B cell (primary cell): Measurements from ENCODE around the gene TMPRSS13. TPM values are rescaled to one million over a fixed set of nuclear protein-coding genes. Genes with fewer than 3 reads are reported as not detected.

ENCODE experiments used
- ATAC-seq: fragments of 200-7000 bp; cut with Tn5 transposase; one replicate; pipeline ENCODE4 v1.10.0; 2021; ENCODE audit warnings: low read depth, mild to moderate bottlenecking, moderate number of reproducible peaks, moderate library complexity
- CTCF ChIA-PET: fragments of 350-600 bp; sonication (Branson Sonifier 250); formaldehyde crosslinking; loops from one replicate; lab custom pipeline; 2021; ENCODE audit warnings: antibody characterized with exemption, inconsistent platforms; lab: Charles Lee
- POLR2A ChIA-PET: fragments of 350-600 bp; sonication (Branson Sonifier 250); formaldehyde crosslinking; loops from one replicate; lab custom pipeline; 2021; ENCODE audit warnings: antibody characterized with exemption; lab: Charles Lee
- DNase-seq: peaks from one replicate; pipeline ENCODE4 v3.0.0; 2013
- H2AFZ ChIP-seq: 2 replicates; pipeline ENCODE4 v1.6.1; 2012; ENCODE audit warnings: mild to moderate bottlenecking, low read depth, low read length; ENCODE audit not compliant: insufficient read depth, poor library complexity, severe bottlenecking
- H3K27ac ChIP-seq, 2 donors: 1 replicate in 1 of 2; 2 replicates in 1 of 2; pipeline ENCODE4 v1.5.1; 2012 to 2013; ENCODE audit warnings: low read length in 2 of 2, mild to moderate bottlenecking in 2 of 2, moderate library complexity in 1 of 2
- H3K27me3 ChIP-seq, 4 experiments: fragments of 200-600 bp in 1 of 4; sonication (generic) in 1 of 4; replicated peaks in 1 of 4; 1 replicate in 2 of 4; 2 replicates in 2 of 4; pipeline versions ENCODE4 v1.6.1 to v1.7.0; 2013 to 2016; ENCODE audit warnings: low read length in 3 of 4, mild to moderate bottlenecking in 2 of 4, mixed read lengths in 1 of 4, moderate library complexity in 1 of 4; ENCODE audit not compliant: insufficient read depth in 4 of 4, control insufficient read depth in 3 of 4; ENCODE audit errors: control extremely low read depth in 1 of 4
- H3K36me3 ChIP-seq, 2 experiments: replicated peaks in 1 of 2; 1 replicate in 1 of 2; 2 replicates in 1 of 2; pipeline versions ENCODE4 v1.6.1 to v1.7.1; 2013; ENCODE audit warnings: low read length in 1 of 2; ENCODE audit not compliant: insufficient read depth in 2 of 2, control insufficient read depth in 1 of 2; ENCODE audit errors: control extremely low read depth in 1 of 2, extremely low read depth in 1 of 2
- H3K4me1 ChIP-seq, 2 donors: fragments of 200-600 bp in 1 of 2; sonication (generic) in 1 of 2; 1 replicate in 1 of 2; 2 replicates in 1 of 2; pipeline versions ENCODE4 v1.5.1 to v1.6.1; 2013 to 2017; ENCODE audit warnings: low read length in 2 of 2; ENCODE audit not compliant: control insufficient read depth in 2 of 2, insufficient read depth in 2 of 2
- H3K4me2 ChIP-seq: replicated peaks from 2 replicates; pipeline ENCODE3; 2012; ENCODE audit warnings: mild to moderate bottlenecking, low read depth, low read length; ENCODE audit not compliant: poor library complexity, severe bottlenecking
- H3K4me3 ChIP-seq, 5 experiments: fragments of 200-600 bp in 1 of 5; sonication (generic) in 1 of 5; 1 replicate in 3 of 5; 2 replicates in 2 of 5; pipeline versions ENCODE4 v1.5.1 to v1.7.0; 2011 to 2016; ENCODE audit warnings: low read length in 4 of 5, mild to moderate bottlenecking in 4 of 5, low read depth in 2 of 5, control low read depth in 1 of 5, moderate library complexity in 1 of 5; ENCODE audit not compliant: insufficient read depth in 1 of 5; ENCODE audit errors: control extremely low read depth in 1 of 5, extremely low read depth in 1 of 5
- H3K79me2 ChIP-seq: fragments of 200-600 bp; sonication (generic); one replicate; pipeline ENCODE4 v1.6.0; 2016; ENCODE audit warnings: low read length; ENCODE audit not compliant: control insufficient read depth, insufficient read depth
- H3K9ac ChIP-seq: fragments of 200-600 bp; sonication (generic); 2 replicates; pipeline ENCODE4 v1.6.1; 2017; ENCODE audit warnings: mild to moderate bottlenecking, low read length, moderate library complexity
- H3K9me3 ChIP-seq, 3 donors: one replicate each; pipeline versions ENCODE4 v1.6.1 to v1.7.1; 2013; ENCODE audit warnings: low read length in 2 of 3; ENCODE audit not compliant: control insufficient read depth in 2 of 3, insufficient read depth in 1 of 3; ENCODE audit errors: control extremely low read depth in 1 of 3
- H4K20me1 ChIP-seq: 2 replicates; pipeline ENCODE4 v1.6.0; 2012; ENCODE audit warnings: mild to moderate bottlenecking, low read length; ENCODE audit not compliant: insufficient read depth, control insufficient read depth, poor library complexity, severe bottlenecking
- H3K27ac Mint-ChIP-seq: one replicate; pipeline ENCODE4 v1.8.0; 2021; ENCODE audit warnings: mixed read lengths
- H3K27me3 Mint-ChIP-seq: one replicate; pipeline ENCODE4 v1.8.0; 2021; ENCODE audit warnings: mixed read lengths
- H3K4me1 Mint-ChIP-seq: one replicate; pipeline ENCODE4 v1.8.0; 2021; ENCODE audit warnings: mixed read lengths
- H3K4me3 Mint-ChIP-seq: one replicate; pipeline ENCODE4 v1.8.0; 2021; ENCODE audit warnings: mixed read lengths
- H3K9me3 Mint-ChIP-seq: one replicate; pipeline ENCODE4 v1.8.0; 2022; ENCODE audit warnings: mixed read lengths; ENCODE audit not compliant: insufficient read depth
- EZH2 ChIP-seq: IDR thresholded peaks from 2 replicates; pipeline ENCODE4 v1.6.1; 2012; ENCODE audit warnings: borderline replicate concordance, low read depth, mild to moderate bottlenecking, moderate library complexity, low read length; ENCODE audit not compliant: insufficient read depth, poor library complexity, severe bottlenecking
- WGBS: methylation state at CpG from one replicate; pipeline ENCODE4 v1.1.5; 2013; ENCODE audit warnings: missing lambda C conversion rate; ENCODE audit not compliant: insufficient coverage; 5-methylcytosine and 5-hydroxymethylcytosine counted together
- intact Hi-C: fragments of 100-400 bp; cut with micrococcal nuclease; formaldehyde crosslinking; loops from one replicate; pipeline ENCODE4 v1.10.0; 2022
- polyA plus RNA-seq: library from polyadenylated mRNA; depleted of rRNA; stranded (reverse); fragments of >200 nt; gene quantifications from 2 replicates; pipeline ENCODE4 v1.2.3, GENCODE V29; 2012
- total RNA-seq, 2 donors: library from RNA; stranded (reverse); fragments of 120-200 nt in 1 of 2; gene quantifications; 1 replicate in 1 of 2; 2 replicates in 1 of 2; pipeline versions ENCODE4 v1.2.3 to v1.2.4, GENCODE V29; 2013 to 2022
- TF ChIP-seq, protein P1 (sequence below): fragments of 200-600 bp; IDR thresholded peaks from one replicate; pipeline ENCODE4 v1.8.0; 2022; ENCODE audit warnings: antibody characterized with exemption, mild to moderate bottlenecking

The TMPRSS13 gene
- total and polyA plus RNA-seq, 2 donors (not counting 1 experiment from before 2014, with no cell fraction given) = 2.4 to 8.0 TPM

- peaks cover 13 to 14% of the 10 kb centered on the region in 2 donors for H3K4me1 ChIP-seq
- Mint-ChIP-seq H3K27ac (no peak overlapping the region), H3K4me3 (no peak overlapping the region), H3K4me1 (peaks cover 13% of the 10 kb centered on the region), H3K27me3 (peaks cover 1% of the 10 kb centered on the region), H3K9me3 (no peaks in the 10 kb centered on the region)
- 100% methylated on average over 3 of the region's 5 CpGs for WGBS
- no peaks in the 10 kb centered on the region for H3K36me3 ChIP-seq
- no peak for DNase-seq
- ChIA-PET POLR2A (no interaction called here), CTCF (interaction anchor here (2.0 to 3.7 kb wide), 3 partner anchors 25 to 131 kb away, joined by 9 to 18 read pairs (median 12); no protein-coding TSS in a partner anchor)
- H2AFZ ChIP-seq = no peak overlapping the region
- H3K4me2 ChIP-seq = no peak overlapping the region
- no peak for ATAC-seq
- H3K27me3 ChIP-seq = no peaks in the 10 kb centered on the region
- H3K9ac ChIP-seq = no peak overlapping the region
- H3K27ac ChIP-seq = no peak overlapping the region
- no peaks in the 10 kb centered on the region for H4K20me1 ChIP-seq
- TF ChIP-seq, protein P1, sequence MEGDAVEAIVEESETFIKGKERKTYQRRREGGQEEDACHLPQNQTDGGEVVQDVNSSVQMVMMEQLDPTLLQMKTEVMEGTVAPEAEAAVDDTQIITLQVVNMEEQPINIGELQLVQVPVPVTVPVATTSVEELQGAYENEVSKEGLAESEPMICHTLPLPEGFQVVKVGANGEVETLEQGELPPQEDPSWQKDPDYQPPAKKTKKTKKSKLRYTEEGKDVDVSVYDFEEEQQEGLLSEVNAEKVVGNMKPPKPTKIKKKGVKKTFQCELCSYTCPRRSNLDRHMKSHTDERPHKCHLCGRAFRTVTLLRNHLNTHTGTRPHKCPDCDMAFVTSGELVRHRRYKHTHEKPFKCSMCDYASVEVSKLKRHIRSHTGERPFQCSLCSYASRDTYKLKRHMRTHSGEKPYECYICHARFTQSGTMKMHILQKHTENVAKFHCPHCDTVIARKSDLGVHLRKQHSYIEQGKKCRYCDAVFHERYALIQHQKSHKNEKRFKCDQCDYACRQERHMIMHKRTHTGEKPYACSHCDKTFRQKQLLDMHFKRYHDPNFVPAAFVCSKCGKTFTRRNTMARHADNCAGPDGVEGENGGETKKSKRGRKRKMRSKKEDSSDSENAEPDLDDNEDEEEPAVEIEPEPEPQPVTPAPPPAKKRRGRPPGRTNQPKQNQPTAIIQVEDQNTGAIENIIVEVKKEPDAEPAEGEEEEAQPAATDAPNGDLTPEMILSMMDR = no peak
- no peak for TF ChIP-seq EZH2
- intact Hi-C loops = no loop called here
- no peak overlapping the region for H3K4me3 ChIP-seq
- H3K79me2 ChIP-seq = no peaks in the 10 kb centered on the region
- no peaks in the 10 kb centered on the region for H3K9me3 ChIP-seq
Measured at GRCh38 chr11:117921893-117922292, 7.3 kb downstream of the TMPRSS13 start.

DNA sequence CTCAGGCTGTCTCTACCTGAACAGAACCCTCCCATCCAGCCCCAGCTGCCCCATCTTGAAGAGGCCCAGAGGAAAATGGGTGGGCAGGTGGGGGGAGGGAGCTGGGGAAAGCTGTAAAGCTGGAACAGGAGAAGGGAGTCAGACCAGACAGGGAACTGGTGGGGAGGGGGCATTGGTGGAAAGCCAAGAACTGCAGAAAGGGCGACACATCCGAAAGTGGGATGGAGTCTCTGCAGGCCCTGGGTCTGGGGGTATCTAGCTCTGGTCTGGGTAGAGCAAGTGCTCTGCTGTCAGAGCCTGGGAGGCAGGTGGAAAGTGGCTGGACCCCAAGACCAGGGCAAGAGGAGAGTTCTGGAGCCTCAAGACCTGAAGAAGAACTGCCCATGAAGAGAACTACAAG, 7.7 kb downstream of the TMPRSS13 start:
- TF ChIP-seq EZH2 = no peak
- TF ChIP-seq, protein P1 = no peak
- Mint-ChIP-seq H3K27ac (no peak overlapping the region), H3K4me3 (no peak overlapping the region), H3K4me1 (peaks cover 13% of the 10 kb centered on the region), H3K27me3 (no peaks in the 10 kb centered on the region), H3K9me3 (no peaks in the 10 kb centered on the region)
- POLR2A ChIA-PET = no interaction called here
- H3K9me3 ChIP-seq = no peaks in the 10 kb centered on the region
- H3K79me2 ChIP-seq = no peaks in the 10 kb centered on the region
- ATAC-seq = no peak
- no peak overlapping the region for H3K9ac ChIP-seq
- no peaks in the 10 kb centered on the region for H3K27me3 ChIP-seq
- no peaks in the 10 kb centered on the region for H3K36me3 ChIP-seq
- H3K4me2 ChIP-seq = no peak overlapping the region
- H3K4me1 ChIP-seq = peaks cover 13 to 14% of the 10 kb centered on the region in 2 donors
- DNase-seq = no peak
- no peaks in the 10 kb centered on the region for H4K20me1 ChIP-seq
- no peak overlapping the region for H2AFZ ChIP-seq
- intact Hi-C loops = no loop called here
- 100% methylated on average over 2 of the region's 2 CpGs for WGBS
- no peak overlapping the region for H3K27ac ChIP-seq
- CTCF ChIA-PET = interaction anchor here (3.1 to 3.7 kb wide), 2 partner anchors 25 to 132 kb away, joined by 12 to 18 read pairs; no protein-coding TSS in a partner anchor
- H3K4me3 ChIP-seq = no peak overlapping the region
